Neuronal stem cell (in vitro differentiated cells): ENCODE measurements around the gene MAST4.

Source experiments
- DNase-seq: peaks from one replicate; pipeline ENCODE4 v3.0.0-alpha.2; 2013; ENCODE audit warnings: low spot score
- H2AFZ ChIP-seq: one replicate; pipeline ENCODE4 v1.6.1; 2013; ENCODE audit warnings: mild to moderate bottlenecking, low read length, inconsistent platforms
- H2AK5ac ChIP-seq: 2 replicates; pipeline ENCODE4 v1.6.1; 2013; ENCODE audit warnings: low read depth, mild to moderate bottlenecking, inconsistent platforms, low read length, moderate library complexity, mixed read lengths
- H2BK120ac ChIP-seq: 2 replicates; pipeline ENCODE4 v1.6.1; 2013; ENCODE audit warnings: low read depth, mild to moderate bottlenecking, inconsistent platforms, low read length, moderate library complexity, mixed read lengths
- H2BK12ac ChIP-seq: one replicate; pipeline ENCODE4 v1.6.1; 2013; ENCODE audit warnings: low read length, inconsistent platforms
- H2BK15ac ChIP-seq: 2 replicates; pipeline ENCODE4 v1.6.1; 2013; ENCODE audit warnings: mild to moderate bottlenecking, low read length, inconsistent platforms, mixed read lengths
- H2BK5ac ChIP-seq: one replicate; pipeline ENCODE4 v1.6.1; 2013; ENCODE audit warnings: inconsistent platforms, mild to moderate bottlenecking, low read length, moderate library complexity
- H3K14ac ChIP-seq: one replicate; pipeline ENCODE4 v1.6.1; 2013; ENCODE audit warnings: low read length, inconsistent platforms
- H3K18ac ChIP-seq: 2 replicates; pipeline ENCODE4 v1.6.1; 2013; ENCODE audit warnings: low read length, inconsistent platforms
- H3K23ac ChIP-seq: 2 replicates; pipeline ENCODE4 v1.6.1; 2013; ENCODE audit warnings: low read depth, mild to moderate bottlenecking, mixed read lengths, low read length, inconsistent platforms; ENCODE audit not compliant: poor library complexity
- H3K27ac ChIP-seq: replicated peaks from 3 replicates; pipeline ENCODE4 v1.5.1; 2013; ENCODE audit warnings: low read length, inconsistent platforms
- H3K27me3 ChIP-seq, 3 experiments: 2 replicates each; pipeline ENCODE4 v1.6.1; 2013; ENCODE audit warnings: low read length in 3 of 3, mild to moderate bottlenecking in 2 of 3, inconsistent platforms in 1 of 3, low read depth in 1 of 3, mixed read lengths in 1 of 3, moderate library complexity in 1 of 3; ENCODE audit not compliant: control insufficient read depth in 3 of 3, insufficient read depth in 3 of 3
- H3K36me3 ChIP-seq, 2 donors: replicated peaks in 1 of 2; 2 replicates each; pipeline ENCODE4 v1.6.1; 2013; ENCODE audit warnings: low read length in 2 of 2; ENCODE audit not compliant: control insufficient read depth in 2 of 2, insufficient read depth in 2 of 2
- H3K4ac ChIP-seq: 2 replicates; pipeline ENCODE4 v1.6.1; 2013; ENCODE audit warnings: inconsistent platforms, mild to moderate bottlenecking, low read length, moderate library complexity
- H3K4me1 ChIP-seq, 2 donors: 1 replicate in 1 of 2; 2 replicates in 1 of 2; pipeline ENCODE4 v1.6.1; 2013; ENCODE audit warnings: low read length in 2 of 2, low read depth in 1 of 2; ENCODE audit not compliant: control insufficient read depth in 2 of 2, insufficient read depth in 1 of 2
- H3K4me2 ChIP-seq: one replicate; pipeline ENCODE4 v1.6.1; 2013; ENCODE audit warnings: mild to moderate bottlenecking, low read length, inconsistent platforms; ENCODE audit not compliant: insufficient read depth, poor library complexity, severe bottlenecking
- H3K4me3 ChIP-seq, 2 donors: 2 replicates each; pipeline ENCODE4 v1.5.1; 2013; ENCODE audit warnings: low read length in 2 of 2, mild to moderate bottlenecking in 2 of 2, inconsistent platforms in 1 of 2, moderate library complexity in 1 of 2
- H3K79me1 ChIP-seq: one replicate; pipeline ENCODE4 v1.6.1; 2013; ENCODE audit warnings: low read depth, mild to moderate bottlenecking, inconsistent platforms, low read length, moderate library complexity
- H3K9ac ChIP-seq: one replicate; pipeline ENCODE4 v1.6.1; 2013; ENCODE audit warnings: mild to moderate bottlenecking, low read depth, low read length, inconsistent platforms; ENCODE audit not compliant: poor library complexity
- H3K9me3 ChIP-seq, 2 donors: replicated peaks in 1 of 2; 2 replicates each; pipeline versions ENCODE3 to v1.6.1; 2013; ENCODE audit warnings: low read length in 2 of 2, mild to moderate bottlenecking in 2 of 2, inconsistent platforms in 1 of 2, low read depth in 1 of 2, mixed read lengths in 1 of 2, moderate library complexity in 1 of 2; ENCODE audit not compliant: control insufficient read depth in 2 of 2, insufficient read depth in 1 of 2
- H4K8ac ChIP-seq: one replicate; pipeline ENCODE4 v1.6.1; 2013; ENCODE audit warnings: low read depth, mild to moderate bottlenecking, inconsistent platforms, low read length, moderate library complexity
- H4K91ac ChIP-seq: one replicate; pipeline ENCODE4 v1.6.1; 2013; ENCODE audit warnings: low read length, low read depth, mild to moderate bottlenecking, inconsistent platforms; ENCODE audit not compliant: poor library complexity
- WGBS, 2 donors: extraction: QIAGEN DNeasy Blood & Tissue Kit; methylation state at CpG; one replicate each; pipeline ENCODE4 v1.1.7; 2013; ENCODE audit warnings: missing lambda C conversion rate in 2 of 2, mixed read lengths in 1 of 2; ENCODE audit not compliant: insufficient read length in 2 of 2, insufficient replicate concordance in 1 of 2; ENCODE audit errors: extremely low coverage in 2 of 2; 5-methylcytosine and 5-hydroxymethylcytosine counted together

Gene MAST4

DNA sequence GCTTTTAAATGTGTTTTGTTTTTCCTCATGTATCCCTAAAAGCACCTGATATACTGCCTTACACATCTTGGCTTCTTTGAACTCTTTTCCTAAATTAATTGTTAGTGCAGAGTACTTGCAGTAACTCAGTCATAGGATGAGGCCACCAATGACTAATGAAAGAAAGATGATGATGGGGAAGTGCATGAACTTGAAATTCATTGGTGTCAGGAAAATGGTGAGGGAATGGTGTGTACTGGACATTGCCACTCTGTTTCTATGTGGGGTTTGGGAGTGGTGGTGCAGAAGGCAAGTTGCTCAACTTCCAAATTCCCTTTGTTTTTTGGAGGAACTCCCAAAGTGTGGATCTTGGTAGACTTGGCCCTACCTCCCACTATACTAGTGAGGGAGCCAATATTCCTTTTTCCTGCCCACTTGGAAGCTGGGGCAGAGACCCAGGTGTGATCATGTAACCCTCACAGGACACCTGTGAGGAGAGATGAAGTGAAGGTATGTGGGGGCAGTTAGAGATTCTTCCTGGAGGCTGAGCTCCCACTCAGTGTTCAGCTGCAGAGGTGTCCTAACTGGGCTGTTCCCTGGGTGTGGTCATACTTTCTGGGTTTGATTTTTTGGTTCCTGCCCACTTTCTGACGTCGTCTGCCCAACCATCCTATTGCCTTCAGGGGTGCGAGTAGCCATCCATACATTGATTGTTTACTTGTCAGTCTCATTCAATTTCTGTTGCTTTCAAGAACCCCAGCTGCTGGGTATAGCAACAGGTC is 298.5 kb downstream of the MAST4 start:
- H4K8ac ChIP-seq = no peak overlapping the region
- no peaks in the 10 kb centered on the region for H3K79me1 ChIP-seq
- H3K27ac ChIP-seq = no peak overlapping the region
- H2AK5ac ChIP-seq = no peak overlapping the region
- DNase-seq = no peak
- H2BK15ac ChIP-seq = no peak overlapping the region
- H3K4me2 ChIP-seq = no peak overlapping the region
- H3K4me3 ChIP-seq = no peak overlapping the region
- no peak overlapping the region for H3K23ac ChIP-seq
- H2AFZ ChIP-seq = no peak overlapping the region
- H3K4ac ChIP-seq = no peak overlapping the region
- no peak overlapping the region for H3K9ac ChIP-seq
- H3K27me3 ChIP-seq = no peaks in the 10 kb centered on the region
- no peak overlapping the region for H4K91ac ChIP-seq
- no peaks in the 10 kb centered on the region for H3K36me3 ChIP-seq
- H2BK12ac ChIP-seq = no peak overlapping the region
- no peaks in the 10 kb centered on the region for H3K9me3 ChIP-seq
- no peak overlapping the region for H2BK120ac ChIP-seq
- WGBS, 2 donors = no CpG with 5 or more reads among the region's 3 CpGs
- no peak overlapping the region for H2BK5ac ChIP-seq
- H3K18ac ChIP-seq = no peak overlapping the region
- peaks cover 0 to 5% of the 10 kb centered on the region in 2 donors for H3K4me1 ChIP-seq
- no peak overlapping the region for H3K14ac ChIP-seq

DNA sequence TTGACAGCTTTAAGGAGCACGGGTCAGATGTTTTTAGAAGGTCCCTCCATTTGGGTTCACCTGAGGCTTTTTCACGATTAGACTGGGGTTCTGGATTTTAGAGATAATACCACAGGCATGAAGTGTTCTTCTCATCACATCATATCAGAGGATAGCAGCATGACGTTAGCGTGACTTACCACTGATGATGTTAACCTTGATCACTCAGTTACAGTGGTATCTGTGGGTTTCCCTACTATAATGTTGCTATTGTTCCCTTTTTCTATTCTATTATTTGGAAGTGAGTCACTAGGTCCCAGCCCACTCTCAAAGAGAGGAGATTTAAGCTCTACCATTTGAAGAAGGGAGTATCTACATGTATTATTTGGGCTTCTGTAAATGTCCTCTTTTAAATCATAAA is 300.0 kb downstream of the MAST4 start:
- no peaks in the 10 kb centered on the region for H3K9me3 ChIP-seq
- no peaks in the 10 kb centered on the region for H3K27me3 ChIP-seq
- no peak overlapping the region for H2BK5ac ChIP-seq
- H2AFZ ChIP-seq = no peak overlapping the region
- H3K79me1 ChIP-seq = no peaks in the 10 kb centered on the region
- H3K18ac ChIP-seq = no peak overlapping the region
- no peaks in the 10 kb centered on the region for H3K36me3 ChIP-seq
- H3K4me3 ChIP-seq = no peak overlapping the region
- no peak overlapping the region for H2BK12ac ChIP-seq
- whole genome bisulfite sequencing, 2 donors = no CpG with 5 or more reads among the region's 4 CpGs
- H3K14ac ChIP-seq = no peak overlapping the region
- H3K27ac ChIP-seq = no peak overlapping the region
- no peak for DNase-seq
- no peak overlapping the region for H2BK15ac ChIP-seq
- no peak overlapping the region for H2BK120ac ChIP-seq
- no peak overlapping the region for H4K8ac ChIP-seq
- H3K4ac ChIP-seq = no peak overlapping the region
- no peak overlapping the region for H2AK5ac ChIP-seq
- no peak overlapping the region for H3K23ac ChIP-seq
- peaks cover 0 to 2% of the 10 kb centered on the region in 2 donors for H3K4me1 ChIP-seq
- no peak overlapping the region for H3K9ac ChIP-seq
- no peak overlapping the region for H3K4me2 ChIP-seq
- H4K91ac ChIP-seq = no peak overlapping the region

DNA sequence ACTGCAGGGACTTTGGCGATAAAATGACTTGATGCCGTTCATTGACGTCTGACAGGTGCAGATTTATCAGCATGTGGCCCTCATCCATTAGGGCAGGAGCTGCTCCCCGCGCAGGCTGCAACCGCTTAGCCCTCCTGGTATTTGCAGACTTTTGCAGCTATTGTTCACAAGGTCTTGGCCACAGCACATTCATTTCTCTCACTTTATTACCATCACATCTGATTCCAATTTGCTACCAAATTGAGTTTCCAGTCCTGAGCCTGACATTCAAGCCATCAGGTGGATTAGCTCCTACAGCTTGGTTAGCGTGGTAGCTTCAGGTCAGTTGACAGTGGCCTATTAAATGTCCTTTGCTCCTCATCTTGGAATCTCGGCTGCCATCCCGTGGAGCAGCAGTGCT is 301.2 kb downstream of the MAST4 start:
- Histone ChIP-seq H2BK12ac (no peak overlapping the region), H4K91ac (no peak overlapping the region), H2AFZ (no peak overlapping the region), H3K79me1 (no peaks in the 10 kb centered on the region), H3K23ac (no peak overlapping the region), H3K27me3 (no peaks in the 10 kb centered on the region), H2BK5ac (no peak overlapping the region), H3K18ac (no peak overlapping the region), H3K9me3 (no peaks in the 10 kb centered on the region), H3K4me3 (no peak overlapping the region), H3K4ac (no peak overlapping the region), H3K9ac (no peak overlapping the region), H3K4me1 (no peaks in the 10 kb centered on the region), H4K8ac (no peak overlapping the region), H3K14ac (no peak overlapping the region), H2AK5ac (no peak overlapping the region), H2BK120ac (no peak overlapping the region), H3K27ac (no peak overlapping the region), H3K36me3 (no peaks in the 10 kb centered on the region), H2BK15ac (no peak overlapping the region), H3K4me2 (no peak overlapping the region)
- DNase-seq = no peak
- WGBS, 2 donors = no CpG with 5 or more reads among the region's 9 CpGs

DNA sequence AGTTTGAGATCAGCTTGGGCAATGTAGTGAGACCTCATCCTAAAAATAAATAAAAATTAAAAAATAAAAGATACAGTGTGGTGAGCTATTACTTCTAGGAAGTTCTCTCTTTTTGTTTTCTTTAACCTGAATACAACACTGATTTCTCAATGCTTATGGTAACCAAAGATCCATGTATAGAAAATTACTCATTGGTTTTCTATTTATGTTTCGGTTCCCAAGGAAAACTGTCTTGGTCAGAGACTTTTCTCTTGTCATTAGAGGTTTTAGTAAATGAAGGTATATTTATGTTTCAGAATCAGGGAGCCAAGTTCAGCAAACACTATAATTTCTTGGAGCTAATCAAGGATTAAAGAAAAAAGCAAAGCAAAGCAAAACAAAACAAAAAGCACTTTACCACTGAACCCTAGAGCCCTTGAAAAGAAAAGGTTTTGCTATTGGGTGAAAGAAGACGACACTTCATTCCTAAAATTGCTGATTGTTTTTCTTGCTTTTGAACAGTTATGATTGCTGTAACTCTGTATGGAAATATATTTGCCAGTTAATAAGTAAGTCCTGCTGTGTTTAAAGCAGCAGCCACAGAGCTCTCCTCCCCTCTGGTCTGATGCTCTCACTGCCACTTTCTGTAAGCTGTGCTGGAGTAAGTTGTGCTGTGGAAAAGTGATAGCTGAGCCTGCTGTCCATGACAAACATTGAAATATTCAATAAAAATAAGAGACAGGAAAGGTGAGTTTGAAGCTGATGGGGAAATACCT is 302.2 kb downstream of the MAST4 start:
- no peak overlapping the region for H4K8ac ChIP-seq
- H3K9me3 ChIP-seq = no peaks in the 10 kb centered on the region
- H3K79me1 ChIP-seq = no peaks in the 10 kb centered on the region
- no peak overlapping the region for H2AK5ac ChIP-seq
- H3K4me1 ChIP-seq = no peaks in the 10 kb centered on the region
- no peak overlapping the region for H3K27ac ChIP-seq
- H3K36me3 ChIP-seq = no peaks in the 10 kb centered on the region
- H3K9ac ChIP-seq = no peak overlapping the region
- no peak overlapping the region for H2AFZ ChIP-seq
- no peak for DNase-seq
- no peak overlapping the region for H3K18ac ChIP-seq
- no peak overlapping the region for H2BK12ac ChIP-seq
- no peak overlapping the region for H2BK5ac ChIP-seq
- no peaks in the 10 kb centered on the region for H3K27me3 ChIP-seq
- no peak overlapping the region for H3K23ac ChIP-seq
- H3K4ac ChIP-seq = no peak overlapping the region
- no peak overlapping the region for H3K4me3 ChIP-seq
- H4K91ac ChIP-seq = no peak overlapping the region
- no peak overlapping the region for H3K14ac ChIP-seq
- no peak overlapping the region for H2BK120ac ChIP-seq
- no peak overlapping the region for H2BK15ac ChIP-seq
- no peak overlapping the region for H3K4me2 ChIP-seq
- no CpG with 5 or more reads among the region's 2 CpGs for WGBS, 2 donors
